OCI-LY3 (cell line): ENCODE results near the gene PLEKHD1.
A peak's percentile ranks its signal among the peaks of the same experiment; 100 is the strongest.
"Not testable (repeated sequence)": the region's sequence is repeated elsewhere in the genome, so short reads cannot be mapped to it uniquely, and the experiment has no call there.

Experiments
- H2AFZ ChIP-seq: fragments of 200-600, 300-600 bp; shearing (Covaris generic); 2 replicates; pipeline ENCODE4 v1.6.0; 2014; ENCODE audit warnings: antibody characterized with exemption, low read depth, low read length
- H3K27ac ChIP-seq: fragments of 200-600, 300-600 bp; sonication (generic); 2 replicates; pipeline ENCODE4 v1.5.1; 2014; ENCODE audit warnings: mild to moderate bottlenecking, low read length, moderate library complexity, mixed read lengths
- H3K27me3 ChIP-seq: fragments of 200-600, 300-600 bp; sonication (generic); 2 replicates; pipeline ENCODE4 v1.6.1; 2014; ENCODE audit warnings: low read depth, low read length, mixed read lengths
- H3K36me3 ChIP-seq: fragments of 200-600, 300-600 bp; sonication (generic); replicated peaks from 2 replicates; pipeline ENCODE3; 2014; ENCODE audit warnings: low read depth, low read length, mixed read lengths
- H3K4me1 ChIP-seq: fragments of 300-600, 200-600 bp; sonication (generic); 2 replicates; pipeline ENCODE4 v1.6.1; 2014; ENCODE audit warnings: low read length, mixed read lengths
- H3K4me2 ChIP-seq: fragments of 200-600, 300-600 bp; sonication (generic); 2 replicates; pipeline ENCODE4 v1.6.1; 2014; ENCODE audit warnings: low read length, mixed read lengths
- H3K4me3 ChIP-seq: fragments of 300-600, 200-600 bp; sonication (generic); 2 replicates; pipeline ENCODE4 v1.5.1; 2014; ENCODE audit warnings: antibody characterized with exemption, mild to moderate bottlenecking, low read length, moderate library complexity
- H3K79me2 ChIP-seq: fragments of 300-600, 200-600 bp; shearing (Covaris generic); 2 replicates; pipeline ENCODE4 v1.6.1; 2014; ENCODE audit warnings: mild to moderate bottlenecking, low read length, mixed read lengths
- H3K9ac ChIP-seq: fragments of 300-600, 200-600 bp; shearing (Covaris generic); 2 replicates; pipeline ENCODE4 v1.6.0; 2014; ENCODE audit warnings: mild to moderate bottlenecking, low read length, moderate library complexity
- H3K9me3 ChIP-seq: fragments of 200-600, 300-600 bp; shearing (Covaris generic); 2 replicates; pipeline ENCODE4 v1.6.1; 2014; ENCODE audit warnings: low read length, mixed read lengths; ENCODE audit not compliant: insufficient read depth
- H4K20me1 ChIP-seq: fragments of 200-600, 300-600 bp; sonication (generic); 2 replicates; pipeline ENCODE4 v1.6.1; 2016; ENCODE audit warnings: low read length, mixed read lengths; ENCODE audit not compliant: insufficient read depth
- EZH2phosphoT487 ChIP-seq: fragments of 200-600 bp; shearing (Covaris generic); IDR thresholded peaks from 2 replicates; pipeline ENCODE4 v1.6.1; 2018; ENCODE audit warnings: antibody characterized with exemption, mixed run types, low read depth
- TF ChIP-seq, protein P1 (sequence below): fragments of 200-600, 300-600 bp; sonication (generic); IDR thresholded peaks from 2 replicates; pipeline ENCODE4 v1.5.1; 2014; ENCODE audit warnings: antibody characterized with exemption, low read length, low read depth

PLEKHD1 gene

DNA sequence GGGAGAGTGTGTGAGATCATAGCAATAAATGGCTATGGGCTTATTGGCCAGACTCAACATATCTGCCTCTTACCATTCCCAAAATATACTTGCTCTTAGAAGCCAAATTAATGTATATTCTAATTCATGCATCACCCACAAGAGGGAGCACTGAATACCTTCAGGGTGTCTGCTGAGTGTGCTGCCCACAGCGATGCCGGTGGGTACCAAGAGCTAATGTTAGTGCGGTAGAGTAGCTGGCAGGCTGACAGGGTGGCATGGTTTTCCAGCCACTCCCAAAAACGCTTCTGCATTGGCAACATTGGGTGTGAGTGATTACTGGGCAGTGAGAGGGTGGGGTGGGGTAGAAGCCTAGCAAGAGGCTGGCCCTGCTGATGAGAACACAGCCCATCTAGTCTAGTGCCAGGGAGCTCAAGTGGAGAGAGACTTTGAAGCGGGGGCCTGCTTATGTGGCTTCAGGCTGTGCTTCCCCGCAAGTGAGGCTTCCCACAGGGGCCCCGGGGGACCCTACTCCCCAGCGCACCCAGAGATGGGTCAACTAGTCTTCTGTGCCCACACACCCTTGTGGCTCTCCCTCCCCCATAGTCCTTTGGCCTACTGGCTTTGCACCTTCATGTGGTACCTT is 9.2 kb upstream of the PLEKHD1 start:
- no peaks in the 10 kb centered on the region for H3K36me3 ChIP-seq
- H3K9ac ChIP-seq = no peak overlapping the region
- no peaks in the 10 kb centered on the region for H3K4me1 ChIP-seq
- H2AFZ ChIP-seq = no peak overlapping the region
- no peak overlapping the region for H3K4me2 ChIP-seq
- H3K27me3 ChIP-seq = 0 out of 2 replicates have a peak, but pooled peaks cover 10% of the 10 kb centered on the region
- H3K27ac ChIP-seq = no peak overlapping the region
- H3K9me3 ChIP-seq = no peaks in the 10 kb centered on the region
- H4K20me1 ChIP-seq = no peaks in the 10 kb centered on the region
- no peaks in the 10 kb centered on the region for H3K79me2 ChIP-seq
- H3K4me3 ChIP-seq = no peak overlapping the region
- TF ChIP-seq EZH2phosphoT487 = no peak
- TF ChIP-seq, protein P1, sequence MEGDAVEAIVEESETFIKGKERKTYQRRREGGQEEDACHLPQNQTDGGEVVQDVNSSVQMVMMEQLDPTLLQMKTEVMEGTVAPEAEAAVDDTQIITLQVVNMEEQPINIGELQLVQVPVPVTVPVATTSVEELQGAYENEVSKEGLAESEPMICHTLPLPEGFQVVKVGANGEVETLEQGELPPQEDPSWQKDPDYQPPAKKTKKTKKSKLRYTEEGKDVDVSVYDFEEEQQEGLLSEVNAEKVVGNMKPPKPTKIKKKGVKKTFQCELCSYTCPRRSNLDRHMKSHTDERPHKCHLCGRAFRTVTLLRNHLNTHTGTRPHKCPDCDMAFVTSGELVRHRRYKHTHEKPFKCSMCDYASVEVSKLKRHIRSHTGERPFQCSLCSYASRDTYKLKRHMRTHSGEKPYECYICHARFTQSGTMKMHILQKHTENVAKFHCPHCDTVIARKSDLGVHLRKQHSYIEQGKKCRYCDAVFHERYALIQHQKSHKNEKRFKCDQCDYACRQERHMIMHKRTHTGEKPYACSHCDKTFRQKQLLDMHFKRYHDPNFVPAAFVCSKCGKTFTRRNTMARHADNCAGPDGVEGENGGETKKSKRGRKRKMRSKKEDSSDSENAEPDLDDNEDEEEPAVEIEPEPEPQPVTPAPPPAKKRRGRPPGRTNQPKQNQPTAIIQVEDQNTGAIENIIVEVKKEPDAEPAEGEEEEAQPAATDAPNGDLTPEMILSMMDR = peak; percentile 64

DNA sequence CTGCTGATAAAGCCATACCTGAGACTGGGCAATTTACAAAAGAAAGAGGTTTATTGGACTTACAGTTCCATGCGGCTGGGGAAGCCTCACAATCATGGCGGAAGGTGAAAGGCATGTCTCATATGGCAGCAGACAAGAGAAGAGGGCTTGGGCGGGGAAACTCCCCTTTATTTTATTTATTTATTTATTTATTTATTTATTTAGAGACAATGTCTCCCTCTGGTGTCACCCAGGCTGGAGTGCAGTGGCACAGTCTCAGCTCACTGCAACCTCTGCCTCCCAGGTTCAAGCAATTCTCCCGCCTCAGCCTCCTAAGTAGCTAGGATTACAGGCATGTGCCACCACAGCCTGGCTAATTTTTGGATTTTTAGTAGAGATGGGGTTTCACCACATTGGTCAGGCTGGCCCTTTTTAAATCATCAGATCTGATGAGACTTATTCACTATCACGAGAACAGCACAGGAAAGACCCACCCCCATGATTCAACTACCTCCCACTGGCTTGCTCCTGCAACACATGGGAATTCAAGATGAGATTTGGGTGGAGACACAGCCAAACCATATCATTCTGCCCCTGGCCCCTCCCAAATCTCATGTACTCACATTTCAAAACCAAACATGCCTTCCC is 7.6 kb upstream of the PLEKHD1 start:
- not testable (repeated sequence) for H3K9me3 ChIP-seq, H3K79me2 ChIP-seq, H4K20me1 ChIP-seq, H3K27me3 ChIP-seq, H3K4me3 ChIP-seq, H3K27ac ChIP-seq, H3K9ac ChIP-seq, H2AFZ ChIP-seq, H3K36me3 ChIP-seq, H3K4me2 ChIP-seq, H3K4me1 ChIP-seq

DNA sequence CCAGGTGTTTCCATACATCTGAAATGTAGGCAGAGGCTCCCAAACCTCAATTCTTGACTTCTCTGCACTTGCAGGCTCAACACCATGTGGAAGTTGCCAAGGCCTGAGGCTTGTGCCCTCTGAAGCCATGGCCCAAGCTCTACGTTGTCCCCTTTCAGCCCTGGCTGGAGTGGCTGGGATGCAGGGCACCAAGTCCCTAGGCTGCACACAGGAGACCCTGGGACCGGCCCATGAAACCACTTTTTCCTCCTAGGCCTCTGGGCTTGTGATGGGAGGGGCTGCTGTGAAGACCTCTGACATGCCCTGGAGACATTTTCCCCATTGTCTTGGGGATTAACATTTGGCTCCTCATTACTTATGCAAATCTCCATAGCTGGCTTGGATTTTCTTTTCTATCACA is 6.5 kb upstream of the PLEKHD1 start:
- H3K4me1 ChIP-seq, H2AFZ ChIP-seq, H3K9ac ChIP-seq, H3K9me3 ChIP-seq, H3K4me2 ChIP-seq, H3K27me3 ChIP-seq, H3K27ac ChIP-seq, H3K4me3 ChIP-seq, H3K36me3 ChIP-seq, H4K20me1 ChIP-seq, H3K79me2 ChIP-seq: not testable (repeated sequence)

DNA sequence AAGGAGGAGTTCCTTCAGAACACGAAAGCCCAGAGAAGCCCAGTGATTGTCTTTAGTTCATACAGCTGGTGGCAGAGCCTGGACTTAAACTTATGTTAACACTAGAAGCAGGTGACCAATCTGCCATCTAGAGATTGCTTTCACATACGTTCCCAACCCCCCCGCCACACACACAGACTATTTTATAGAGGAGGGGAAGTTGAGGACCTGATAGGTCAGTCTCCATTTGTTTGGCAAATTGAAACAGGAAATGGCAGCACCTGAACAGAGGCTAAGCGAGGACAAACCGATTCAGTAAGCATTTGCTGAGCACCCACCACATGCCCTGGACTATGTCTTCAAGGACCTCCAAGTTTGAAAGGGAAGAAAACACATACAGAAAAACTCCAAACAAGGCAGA is 4.8 kb upstream of the PLEKHD1 start:
- H3K4me1 ChIP-seq = peaks cover 6% of the 10 kb centered on the region; the same call in 1 of the 2 replicates
- H3K4me3 ChIP-seq = no peak overlapping the region
- H3K27me3 ChIP-seq = 0 out of 2 replicates have a peak, but pooled peaks cover 2% of the 10 kb centered on the region
- no peaks in the 10 kb centered on the region for H3K36me3 ChIP-seq
- no peak overlapping the region for H3K4me2 ChIP-seq
- no peaks in the 10 kb centered on the region for H3K79me2 ChIP-seq
- no peaks in the 10 kb centered on the region for H3K9me3 ChIP-seq
- H4K20me1 ChIP-seq = no peaks in the 10 kb centered on the region
- no peak overlapping the region for H3K27ac ChIP-seq
- H2AFZ ChIP-seq = no peak overlapping the region
- no peak for TF ChIP-seq EZH2phosphoT487
- TF ChIP-seq, protein P1 = no peak
- no peak overlapping the region for H3K9ac ChIP-seq

DNA sequence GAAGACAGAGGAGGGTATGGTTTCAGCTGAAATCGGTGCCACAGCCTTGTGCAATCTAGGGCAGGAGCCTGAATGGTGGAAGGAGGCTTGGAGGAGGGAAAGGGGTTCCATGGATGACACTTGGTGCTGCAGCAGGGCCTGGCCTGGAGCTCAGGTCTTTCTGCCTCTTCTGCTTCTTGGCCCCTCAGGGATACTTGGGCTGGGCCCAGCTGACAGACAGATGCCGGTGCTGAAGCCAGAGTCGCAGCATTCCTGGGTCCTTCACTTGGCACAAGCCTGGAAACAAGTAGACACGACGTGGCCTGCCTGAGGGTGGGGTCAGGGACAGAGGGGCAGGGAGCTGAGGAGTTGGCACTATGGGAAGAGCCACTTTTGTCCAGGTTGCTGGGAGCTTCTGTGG is 4.4 kb upstream of the PLEKHD1 start:
- Histone ChIP-seq H3K4me1 (peaks cover 6% of the 10 kb centered on the region; the same call in 1 of the 2 replicates), H3K27ac (no peak overlapping the region), H3K36me3 (no peaks in the 10 kb centered on the region), H3K27me3 (no peaks in the 10 kb centered on the region), H4K20me1 (no peaks in the 10 kb centered on the region), H3K9me3 (no peaks in the 10 kb centered on the region), H2AFZ (no peak overlapping the region), H3K4me3 (no peak overlapping the region), H3K4me2 (no peak overlapping the region), H3K9ac (no peak overlapping the region), H3K79me2 (no peaks in the 10 kb centered on the region)
- no peak for TF ChIP-seq EZH2phosphoT487
- TF ChIP-seq, protein P1 = no peak
